Adrenal gland (tissue), 12 donors: Measurements from ENCODE around the gene SHB. TPM values are rescaled to one million over a fixed set of nuclear protein-coding genes. Genes with fewer than 3 reads are reported as not detected.

Experiments used
- DNase-seq, 7 donors: peaks; one replicate each; pipeline ENCODE4 v3.0.0-alpha.2; 2019 to 2020
- H3K27ac ChIP-seq, 5 donors: fragments of 200-600 bp; sonication (generic) in 4 of 5; 1 replicate in 3 of 5; 2 replicates in 2 of 5; pipeline versions ENCODE4 v1.5.1 to v1.8.0; 2016 to 2020; ENCODE audit warnings: mild to moderate bottlenecking in 1 of 5
- H3K27me3 ChIP-seq: fragments of 200-600 bp; 2 replicates; pipeline ENCODE4 v1.8.0; 2021
- H3K36me3 ChIP-seq, 2 donors: fragments of 200-600 bp; replicated peaks in 1 of 2; 1 replicate in 1 of 2; 2 replicates in 1 of 2; pipeline versions ENCODE4 v1.5.1 to v1.8.0; 2018 to 2022
- H3K4me1 ChIP-seq, 2 donors: fragments of 200-600 bp; replicated peaks in 1 of 2; 1 replicate in 1 of 2; 2 replicates in 1 of 2; pipeline versions ENCODE4 v1.5.1 to v1.8.0; 2018 to 2021
- H3K4me3 ChIP-seq, 4 donors: fragments of 200-600 bp; sonication (generic) in 3 of 4; one replicate each; pipeline ENCODE4 v1.5.1; 2016 to 2018
- H3K9me3 ChIP-seq, 3 donors: fragments of 200-600 bp; sonication (generic) in 1 of 3; replicated peaks in 1 of 3; 1 replicate in 2 of 3; 2 replicates in 1 of 3; pipeline versions ENCODE4 v1.5.1 to v1.8.0; 2016 to 2021
- CTCF ChIP-seq, 6 experiments: fragments of 450-650 bp in 4 of 6; fragments of 200-600 bp in 2 of 6; sonication (generic) in 1 of 6; IDR thresholded peaks; 1 replicate in 5 of 6; 2 replicates in 1 of 6; pipeline versions ENCODE4 v1.5.1 to v1.8.0; 2016 to 2021; ENCODE audit warnings: antibody characterized with exemption in 6 of 6, mild to moderate bottlenecking in 2 of 6, moderate library complexity in 1 of 6
- POLR2A ChIP-seq, 2 donors: fragments of 450-650 bp; IDR thresholded peaks; one replicate each; pipeline ENCODE4 v1.6.1; 2017; ENCODE audit warnings: antibody characterized with exemption in 2 of 2, mild to moderate bottlenecking in 2 of 2, moderate library complexity in 1 of 2
- WGBS, 4 donors: extraction: QIAGEN DNeasy Blood & Tissue Kit in 2 of 4; methylation state at CpG; one replicate each; pipeline versions ENCODE4 v1.1.5 to v1.1.7; 2013 to 2017; 5-methylcytosine and 5-hydroxymethylcytosine counted together
- intact Hi-C, 2 donors: fragments of 100-400 bp; cut with DNase I; formaldehyde crosslinking; loops; one replicate each; pipeline versions ENCODE4 v1.14.1 to v1.15.0; 2022 to 2023
- polyA plus RNA-seq, 3 donors: library from polyadenylated mRNA; stranded (reverse); fragments of 200-250 nt in 2 of 3; fragments of 350-450 nt in 1 of 3; fragmentation: Illumina TruSeq in 1 of 3; extraction: RNeasy Lipid Tissue Mini Kit (QIAGEN cat#74804) in 1 of 3; gene quantifications; one replicate each; pipeline ENCODE4 v1.2.3, GENCODE V29; 2013 to 2014
- total RNA-seq, 9 donors: library from RNA; depleted of rRNA in 4 of 9; stranded (reverse); fragments of >200 nt in 4 of 9; fragments of 120-200 nt in 1 of 9; fragmentation: NEBNext Ultra II Directional in 1 of 9; extraction: Animal tissue kit (Norgen Biotek cat#: 25700) in 1 of 9; gene quantifications; one replicate each; pipeline versions ENCODE4 v1.1.0 to v1.2.4, GENCODE V29; 2013 to 2023
- donor health status: healthy with polysubstance abuse.
- donor health status: Bipolar disorder and iron deficiency.
- donor health status: DM: yes; HTN: yes; CAD: no.
- donor health status: DM: no; HTN: no; CAD: no.
- donor health status: DM: no; HTN: no; CAD: no.
- donor health status: DM: yes; HTN: yes; CAD: no.

Gene SHB
- total and polyA plus RNA-seq, 12 donors, result 3.2 to 21.2 (median 11.1) TPM

DNA sequence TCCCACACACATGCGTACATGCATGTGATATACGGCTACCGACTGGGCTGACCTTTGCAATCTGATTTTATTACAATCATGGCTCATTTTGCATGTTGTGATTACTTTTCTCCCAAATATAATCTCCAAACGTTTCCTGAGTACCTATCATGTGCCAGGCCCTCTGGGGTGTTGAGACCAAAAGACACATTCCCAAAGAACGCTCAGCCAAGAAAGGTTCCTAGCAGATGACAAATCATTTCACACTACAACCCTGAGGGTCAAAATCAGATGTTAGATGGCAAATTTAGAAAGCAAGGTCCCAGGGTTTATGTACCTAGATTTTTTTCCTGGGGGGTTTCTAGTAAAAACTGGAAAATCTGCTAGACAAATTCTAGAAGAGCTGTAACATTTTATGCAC lies 132.7 kb downstream of the SHB start:
- Histone ChIP-seq H3K27me3 (no peaks in the 10 kb centered on the region), H3K36me3 (no peaks in the 10 kb centered on the region), H3K4me1 (peaks cover 10 to 31% of the 10 kb centered on the region in 2 donors), H3K27ac (peak overlapping the region in 1 of 5 donors; percentile 75), H3K4me3 (no peak overlapping the region), H3K9me3 (no peaks in the 10 kb centered on the region)
- intact Hi-C loops, result no loop called here
- TF ChIP-seq CTCF (IDR thresholded peaks at IDR 0.05) (no peak), POLR2A (IDR thresholded peaks at IDR 0.05) (no peak)
- DNase-seq, result no peak
- 72 to 77% (median 75%) methylated on average over 5 of the region's 5 CpGs for WGBS, 4 donors

GRCh38 chr9:37935096-37935495 lies 133.9 kb downstream of the SHB start:
- no peak overlapping the region for H3K4me3 ChIP-seq
- no peak for DNase-seq
- TF ChIP-seq POLR2A (IDR thresholded peaks at IDR 0.05), result no peak
- no peak for TF ChIP-seq CTCF (IDR thresholded peaks at IDR 0.05)
- no peaks in the 10 kb centered on the region for H3K36me3 ChIP-seq
- no peak overlapping the region for H3K27ac ChIP-seq
- 89 to 91% (median 90%) methylated on average over 11 to 14 of the region's 14 CpGs for WGBS, 4 donors
- H3K27me3 ChIP-seq, result no peaks in the 10 kb centered on the region
- H3K9me3 ChIP-seq, result peaks cover 0 to 6% (median 0%) of the 10 kb centered on the region in 3 donors
- peaks cover 10 to 34% of the 10 kb centered on the region in 2 donors for H3K4me1 ChIP-seq
- intact Hi-C loops, result no loop called here

DNA sequence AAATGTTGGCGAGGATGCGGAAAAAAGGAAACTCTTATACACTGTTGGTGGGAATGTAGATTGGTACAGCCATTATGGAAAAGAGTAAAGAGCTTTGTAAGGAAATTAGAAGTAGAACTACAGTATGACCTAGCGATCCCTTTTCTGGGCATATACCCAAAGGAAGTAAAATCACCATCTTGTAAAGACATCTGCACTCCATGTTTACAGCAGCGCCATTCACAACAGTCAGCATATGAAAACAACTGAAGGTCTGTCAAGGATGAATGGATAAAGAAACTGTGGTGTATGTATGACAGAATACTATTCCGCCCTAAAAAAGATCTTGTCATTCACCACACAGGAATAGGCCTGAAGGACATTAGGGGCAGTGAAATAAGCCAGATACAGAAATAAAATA lies 137.4 kb downstream of the SHB start:
- no peak for DNase-seq
- peaks cover 0 to 6% (median 0%) of the 10 kb centered on the region in 3 donors for H3K9me3 ChIP-seq
- H3K4me1 ChIP-seq, result peaks cover 4 to 13% of the 10 kb centered on the region in 2 donors
- no peak for TF ChIP-seq CTCF (IDR thresholded peaks at IDR 0.05)
- TF ChIP-seq POLR2A (IDR thresholded peaks at IDR 0.05), result no peak
- no peaks in the 10 kb centered on the region for H3K27me3 ChIP-seq
- intact Hi-C loops, result loop anchor here in 1 of 2 donors (5.0 kb wide), 1 partner anchor 51 kb away; no protein-coding TSS in a partner anchor
- no peaks in the 10 kb centered on the region for H3K36me3 ChIP-seq
- H3K4me3 ChIP-seq, result no peak overlapping the region
- WGBS, 4 donors, result 95 to 98% (median 96%) methylated on average over 5 of the region's 5 CpGs
- H3K27ac ChIP-seq, result no peak overlapping the region

DNA sequence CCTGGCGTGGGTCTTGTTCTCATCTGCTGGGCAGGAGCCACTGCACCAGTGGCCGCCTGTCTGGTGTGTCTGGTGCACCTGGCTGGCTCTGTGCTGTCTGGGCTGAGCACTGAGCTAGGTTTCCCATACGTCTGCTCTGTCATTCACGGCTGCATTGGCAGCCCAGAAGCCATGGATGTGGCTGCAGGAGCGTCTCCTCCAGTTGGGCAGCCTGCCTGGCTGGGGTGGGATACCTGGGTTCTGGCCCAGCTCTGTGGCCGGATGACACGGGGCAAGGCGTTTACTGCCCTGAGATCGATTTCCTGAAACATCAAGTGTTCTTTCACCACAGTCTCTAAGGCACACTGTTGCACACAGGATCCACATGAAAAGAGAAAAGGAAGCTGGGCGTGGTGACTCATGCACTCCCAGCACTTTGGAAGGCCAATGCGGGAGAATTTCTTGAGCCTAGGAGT lies 139.6 kb downstream of the SHB start:
- TF ChIP-seq CTCF (IDR thresholded peaks at IDR 0.05) (no peak), POLR2A (IDR thresholded peaks at IDR 0.05) (no peak)
- 58 to 73% (median 69%) methylated on average over 7 to 11 of the region's 11 CpGs for WGBS, 4 donors
- DNase-seq, result peak in 3 of 7 donors; percentile 43 to 61 (median 60)
- Histone ChIP-seq H3K4me1 (peaks cover 6 to 19% of the 10 kb centered on the region in 2 donors), H3K27me3 (no peaks in the 10 kb centered on the region), H3K36me3 (no peaks in the 10 kb centered on the region), H3K27ac (no peak overlapping the region), H3K4me3 (no peak overlapping the region), H3K9me3 (peaks cover 0 to 6% (median 0%) of the 10 kb centered on the region in 3 donors)
- intact Hi-C loops, result loop anchor here in 1 of 2 donors (5.0 kb wide), 1 partner anchor 58 kb away; no protein-coding TSS in a partner anchor
